Brain microvascular endothelial cell (primary cell): ENCODE results near the gene CTSS.
"Not testable (repeated sequence)": the region's sequence is repeated elsewhere in the genome, so short reads cannot be mapped to it uniquely, and the experiment has no call there.

Experiments used
- DNase-seq: peaks from one replicate; pipeline ENCODE4 v3.0.0-alpha.2; 2020
- H3K27ac ChIP-seq: fragments of 250-450 bp; sonication (Bioruptor Pico); 2 replicates; pipeline ENCODE4 v1.5.1; 2020; ENCODE audit warnings: mild to moderate bottlenecking, moderate library complexity
- H3K27me3 ChIP-seq: fragments of 250-450 bp; sonication (Bioruptor Pico); replicated peaks from 2 replicates; pipeline ENCODE4 v1.5.1; 2020; ENCODE audit warnings: mild to moderate bottlenecking
- H3K36me3 ChIP-seq: fragments of 250-450 bp; sonication (Bioruptor Pico); replicated peaks from 2 replicates; pipeline ENCODE4 v1.5.1; 2020; ENCODE audit warnings: mild to moderate bottlenecking
- H3K4me3 ChIP-seq: 2 replicates; pipeline ENCODE4 v1.5.1; 2011; ENCODE audit warnings: low read depth, mild to moderate bottlenecking, control low read depth, low read length, moderate library complexity
- CTCF ChIP-seq: IDR thresholded peaks from 2 replicates; pipeline ENCODE4 v1.5.1; 2011; ENCODE audit warnings: low read depth, mild to moderate bottlenecking, moderate library complexity, low read length, control low read depth, inconsistent platforms; ENCODE audit errors: missing control alignments
- in situ Hi-C: cut with HindIII; loops from 2 replicates; pipeline ENCODE4 v1.10.0; 2017; ENCODE audit warnings: low sequenced_read_pairs, low pct_ligation_motif_present

The CTSS gene

GRCh38 chr1:150718225-150718891 lies 47.2 kb downstream of the CTSS start:
- no peak for DNase-seq
- in situ Hi-C loops: no loop called here

GRCh38 chr1:150709031-150709430 lies 56.5 kb downstream of the CTSS start:
- H3K27me3 ChIP-seq, DNase-seq, H3K27ac ChIP-seq, in situ Hi-C loops, H3K36me3 ChIP-seq, H3K4me3 ChIP-seq: not testable (repeated sequence)

More at GRCh38 chr1:150718225-150718891, 47.2 kb downstream of the CTSS start:
- no peaks in the 10 kb centered on the region for H3K27me3 ChIP-seq
- H3K36me3 ChIP-seq: no peaks in the 10 kb centered on the region
- no peak overlapping the region for H3K4me3 ChIP-seq
- no peak for TF ChIP-seq CTCF
- H3K27ac ChIP-seq: no peak overlapping the region

- TF ChIP-seq CTCF: no peak
- in situ Hi-C loops: no loop called here
- Histone ChIP-seq H3K4me3 (no peak overlapping the region), H3K36me3 (no peaks in the 10 kb centered on the region), H3K27ac (no peak overlapping the region), H3K27me3 (no peaks in the 10 kb centered on the region)
- no peak for DNase-seq
Observed at GRCh38 chr1:150708595-150708994, 57.0 kb downstream of the CTSS start.

DNA sequence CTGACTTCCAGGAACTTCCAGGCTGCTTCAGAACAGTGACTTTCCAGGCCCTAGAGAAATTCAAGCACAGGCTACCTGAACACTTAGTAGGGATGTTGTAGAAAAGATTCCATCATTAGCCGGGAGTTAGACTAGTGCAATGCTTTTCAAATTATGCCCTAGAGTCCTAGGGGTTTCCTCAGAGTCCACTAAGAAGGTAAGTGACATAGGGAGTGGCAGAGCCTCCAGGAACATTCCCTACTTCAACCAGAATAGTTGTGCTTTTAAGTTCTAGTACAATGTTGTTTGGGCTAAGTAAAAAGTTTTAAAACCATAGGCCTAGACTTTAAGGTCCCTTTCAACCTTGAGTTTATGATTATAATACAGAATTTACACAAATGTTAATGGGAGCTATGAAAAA lies 59.5 kb downstream of the CTSS start:
- H3K36me3 ChIP-seq: no peaks in the 10 kb centered on the region
- DNase-seq: no peak
- no peak for TF ChIP-seq CTCF
- H3K4me3 ChIP-seq: no peak overlapping the region
- in situ Hi-C loops: no loop called here
- no peak overlapping the region for H3K27ac ChIP-seq
- H3K27me3 ChIP-seq: no peaks in the 10 kb centered on the region

DNA sequence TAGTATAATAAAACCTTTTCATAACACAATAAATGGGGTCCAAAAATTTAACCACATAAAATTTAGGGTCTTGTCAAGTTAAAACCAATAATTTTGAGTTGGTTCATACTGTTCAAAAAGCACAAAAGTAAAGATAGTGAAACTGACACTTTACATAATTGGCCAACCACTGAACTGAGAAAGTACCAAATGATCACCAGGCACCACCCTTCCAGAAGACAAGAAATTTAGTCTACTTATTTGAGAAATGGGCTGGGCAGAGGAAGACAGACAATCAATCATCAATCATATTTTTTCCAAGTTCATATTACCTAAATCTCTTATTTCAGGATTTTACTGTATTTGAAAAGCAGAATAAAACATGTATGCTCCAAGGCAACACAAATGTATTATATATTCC lies 62.2 kb downstream of the CTSS start:
- DNase-seq: no peak
- Histone ChIP-seq H3K27ac (no peak overlapping the region), H3K27me3 (no peaks in the 10 kb centered on the region), H3K36me3 (no peaks in the 10 kb centered on the region), H3K4me3 (no peak overlapping the region)
- TF ChIP-seq CTCF: no peak
- in situ Hi-C loops: no loop called here

DNA sequence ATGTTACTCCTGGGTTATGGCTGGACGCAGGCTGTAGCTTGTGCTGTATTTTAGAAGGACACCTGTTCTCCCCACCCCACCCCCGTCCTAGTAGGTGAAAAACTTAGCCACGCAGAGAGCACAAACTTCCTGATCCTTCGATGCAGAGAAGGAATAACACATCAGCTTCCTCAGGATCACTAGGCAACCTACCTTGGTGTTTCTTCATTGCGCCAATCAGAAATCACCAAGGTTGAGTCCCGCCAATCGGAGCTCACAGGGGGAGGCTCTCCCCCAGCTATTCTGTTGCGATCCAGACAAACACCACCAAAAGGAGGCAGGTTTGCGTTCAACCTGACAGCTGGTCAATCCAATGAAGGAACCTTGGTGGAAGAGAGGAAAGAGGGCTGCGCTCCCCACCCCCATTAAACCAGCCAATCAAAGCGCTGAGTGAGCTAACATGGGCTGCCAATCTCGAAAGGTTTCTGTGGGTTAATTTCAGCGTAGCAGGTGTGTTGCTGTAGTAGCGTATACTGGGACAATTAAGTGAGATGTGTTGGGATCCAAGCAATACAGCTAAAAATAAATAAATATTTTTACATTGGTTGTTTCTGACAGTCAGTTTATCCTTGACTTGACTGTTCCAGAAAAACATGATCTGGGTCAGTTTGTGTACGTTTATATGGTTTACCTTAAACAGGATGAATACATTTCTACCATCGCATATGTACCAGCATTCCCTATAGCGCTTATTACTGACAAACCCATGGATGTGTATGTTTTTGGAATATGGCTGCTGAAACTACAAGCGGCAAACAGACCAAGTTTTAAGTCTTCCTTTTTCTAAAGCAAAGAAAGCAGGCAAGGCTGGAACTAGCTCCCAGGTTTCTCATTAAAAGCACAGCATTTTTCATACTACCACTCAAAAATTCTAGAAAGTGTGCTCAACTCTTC lies 68.3 kb downstream of the CTSS start, which contains the start of gene GOLPH3L:
GOLPH3L (minus strand) TSS at position 160 of the 933 bp plus-strand sequence. CDS start 2,316 bp downstream, outside the sequence.
- in situ Hi-C loops: no loop called here
- H3K36me3 ChIP-seq: peaks cover 3% of the 10 kb centered on the region
- TF ChIP-seq CTCF: peak; percentile 42
- H3K27me3 ChIP-seq: no peaks in the 10 kb centered on the region
- peak within 1 kb of the TSS; percentile 64 for H3K27ac ChIP-seq
- DNase-seq: peak; percentile 99
- peak within 1 kb of the TSS; percentile 84 for H3K4me3 ChIP-seq
